Esophagus squamous epithelium (tissue), 5 donors: Measurements from ENCODE around the gene PCAT7. TPM values are rescaled to one million over a fixed set of nuclear protein-coding genes. Genes with fewer than 3 reads are reported as not detected.
A peak's percentile ranks its signal among the peaks of the same experiment; 100 is the strongest.

Source experiments
- DNase-seq: peaks from one replicate; lab custom pipeline; 2025; lab: John Stamatoyannopoulos, UW
- H3K27ac ChIP-seq, 4 donors: fragments of 200-600 bp; sonication (generic); one replicate each; pipeline ENCODE4 v1.5.1; 2016 to 2019; ENCODE audit warnings: mild to moderate bottlenecking in 1 of 4
- H3K27me3 ChIP-seq, 4 donors: fragments of 200-600 bp; sonication (generic); 1 replicate in 3 of 4; 2 replicates in 1 of 4; pipeline versions ENCODE4 v1.5.1 to v1.6.0; 2017 to 2021; ENCODE audit warnings: antibody characterized with exemption in 1 of 4
- H3K36me3 ChIP-seq, 3 donors: fragments of 200-600 bp; sonication (generic); one replicate each; pipeline ENCODE4 v1.5.1; 2016 to 2019
- H3K4me1 ChIP-seq, 3 donors: fragments of 200-600 bp; sonication (generic); one replicate each; pipeline ENCODE4 v1.5.1; 2017 to 2019
- H3K4me3 ChIP-seq, 4 donors: fragments of 200-600 bp; sonication (generic); 1 replicate in 3 of 4; 2 replicates in 1 of 4; pipeline ENCODE4 v1.5.1; 2016 to 2019; ENCODE audit warnings: mild to moderate bottlenecking in 2 of 4, moderate library complexity in 1 of 4
- H3K9me3 ChIP-seq, 3 donors: fragments of 200-600 bp; sonication (generic); one replicate each; pipeline ENCODE4 v1.5.1; 2016 to 2019
- POLR2A ChIP-seq, 4 donors: fragments of 450-650 bp; IDR thresholded peaks; one replicate each; pipeline ENCODE4 v1.6.1; 2017; ENCODE audit warnings: antibody characterized with exemption in 4 of 4, mild to moderate bottlenecking in 4 of 4, moderate library complexity in 3 of 4
- WGBS, 2 donors: methylation state at CpG; one replicate each; pipeline ENCODE4 v1.1.5; 2018; 5-methylcytosine and 5-hydroxymethylcytosine counted together
- intact Hi-C: fragments of 100-400 bp; cut with DNase I; formaldehyde crosslinking; loops from one replicate; pipeline ENCODE4 v1.15.0; 2022
- total RNA-seq, 4 donors: library from RNA; depleted of rRNA; stranded (reverse); fragments of >200 nt; gene quantifications; one replicate each; pipeline ENCODE4 v1.1.0, GENCODE V29; 2016
- TF ChIP-seq, protein P1 (sequence below), 6 experiments: fragments of 450-650 bp in 4 of 6; fragments of 200-600 bp in 2 of 6; sonication (generic) in 2 of 6; IDR thresholded peaks; one replicate each; pipeline ENCODE4 v1.5.1; 2016 to 2019; ENCODE audit warnings: antibody characterized with exemption in 6 of 6, mild to moderate bottlenecking in 4 of 6, moderate library complexity in 4 of 6
- donor health status: DM: yes; HTN: yes; CAD: no.

PCAT7 gene
- total RNA-seq, 4 donors from 2014 or later: not detected

DNA sequence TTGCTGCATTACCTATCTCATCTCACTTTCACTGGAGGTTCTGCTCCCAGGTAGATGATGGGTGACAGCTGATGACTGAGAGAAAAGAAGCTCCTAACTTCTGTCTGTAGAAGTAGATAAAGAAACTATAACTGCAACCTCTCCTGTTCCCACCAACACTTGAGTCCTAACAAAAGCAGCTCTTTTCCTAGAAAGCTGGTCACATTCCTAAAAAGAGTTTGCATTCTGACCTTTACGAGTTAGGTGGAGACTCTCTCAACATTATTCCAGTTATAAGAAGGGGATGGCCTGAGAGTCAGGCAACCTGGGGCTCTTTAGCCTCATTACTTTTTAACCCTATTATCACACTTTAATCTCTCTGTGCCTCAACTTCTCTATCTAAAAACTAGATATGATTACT is 8.9 kb upstream of the PCAT7 start:
- DNase-seq: no peak
- 65 to 75% methylated on average over 1 of the region's 1 CpG for WGBS, 2 donors
- intact Hi-C loops: no loop called here

DNA sequence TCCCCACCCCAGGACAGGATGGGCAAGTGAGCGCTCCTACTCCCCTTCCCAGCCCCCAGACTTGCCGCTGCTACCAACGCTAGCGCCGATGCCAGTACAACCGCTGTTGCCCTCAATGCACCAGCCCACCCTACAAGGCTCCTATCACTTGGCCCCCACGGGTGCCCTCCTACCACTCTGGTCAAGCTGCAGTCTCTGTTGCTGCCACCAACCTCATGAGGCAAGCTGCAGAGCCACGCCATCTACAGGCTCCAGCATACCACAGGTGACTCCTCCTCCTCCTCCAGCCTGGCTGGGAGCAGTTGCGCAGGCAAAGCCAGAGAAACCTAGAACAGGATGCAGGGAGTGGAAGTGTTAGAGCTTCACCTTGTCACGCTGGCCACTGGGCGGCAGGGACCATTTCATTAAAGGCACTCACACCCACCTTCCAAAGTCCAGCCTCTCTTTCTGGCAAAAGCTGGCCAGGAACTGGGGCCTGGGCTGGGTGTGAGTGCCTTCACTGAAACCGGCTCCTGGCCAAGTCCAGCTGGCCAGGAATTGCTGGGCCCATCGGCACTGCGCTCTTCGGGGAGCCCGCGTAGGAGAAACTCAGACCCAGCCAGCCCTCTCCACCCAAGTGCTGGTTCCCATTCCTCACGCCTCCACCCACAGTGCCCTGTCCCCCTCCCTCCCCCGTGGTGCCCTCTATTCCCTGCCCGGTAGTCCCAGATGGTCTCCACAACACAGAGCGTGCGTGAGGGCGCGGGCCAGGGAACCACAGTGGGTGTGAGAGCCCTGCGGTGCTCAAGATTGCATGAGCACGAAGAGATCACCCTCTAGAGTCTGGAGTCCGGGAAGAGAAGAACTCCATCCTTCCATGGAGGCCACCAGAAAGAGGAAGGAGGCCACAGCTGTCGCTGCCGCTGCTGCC is 1.6 kb upstream of the PCAT7 start:
- 90 to 92% methylated on average over 11 to 12 of the region's 29 CpGs for WGBS, 2 donors
- H3K4me3 ChIP-seq: no peak overlapping the region
- H3K4me1 ChIP-seq: no peaks in the 10 kb centered on the region
- intact Hi-C loops: no loop called here
- H3K27ac ChIP-seq: no peak overlapping the region
- H3K9me3 ChIP-seq: no peaks in the 10 kb centered on the region
- DNase-seq: no peak
- TF ChIP-seq POLR2A (IDR thresholded peaks at IDR 0.05): no peak
- TF ChIP-seq, protein P1, sequence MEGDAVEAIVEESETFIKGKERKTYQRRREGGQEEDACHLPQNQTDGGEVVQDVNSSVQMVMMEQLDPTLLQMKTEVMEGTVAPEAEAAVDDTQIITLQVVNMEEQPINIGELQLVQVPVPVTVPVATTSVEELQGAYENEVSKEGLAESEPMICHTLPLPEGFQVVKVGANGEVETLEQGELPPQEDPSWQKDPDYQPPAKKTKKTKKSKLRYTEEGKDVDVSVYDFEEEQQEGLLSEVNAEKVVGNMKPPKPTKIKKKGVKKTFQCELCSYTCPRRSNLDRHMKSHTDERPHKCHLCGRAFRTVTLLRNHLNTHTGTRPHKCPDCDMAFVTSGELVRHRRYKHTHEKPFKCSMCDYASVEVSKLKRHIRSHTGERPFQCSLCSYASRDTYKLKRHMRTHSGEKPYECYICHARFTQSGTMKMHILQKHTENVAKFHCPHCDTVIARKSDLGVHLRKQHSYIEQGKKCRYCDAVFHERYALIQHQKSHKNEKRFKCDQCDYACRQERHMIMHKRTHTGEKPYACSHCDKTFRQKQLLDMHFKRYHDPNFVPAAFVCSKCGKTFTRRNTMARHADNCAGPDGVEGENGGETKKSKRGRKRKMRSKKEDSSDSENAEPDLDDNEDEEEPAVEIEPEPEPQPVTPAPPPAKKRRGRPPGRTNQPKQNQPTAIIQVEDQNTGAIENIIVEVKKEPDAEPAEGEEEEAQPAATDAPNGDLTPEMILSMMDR (IDR thresholded peaks at IDR 0.05): peak in 1 of 6 experiments; percentile 10
- no peaks in the 10 kb centered on the region for H3K36me3 ChIP-seq
- H3K27me3 ChIP-seq: peaks cover 0 to 5% (median 0%) of the 10 kb centered on the region in 4 donors

More for the DNA sequence above, 8.9 kb upstream of the PCAT7 start:
- H3K36me3 ChIP-seq: no peaks in the 10 kb centered on the region
- H3K27me3 ChIP-seq: no peaks in the 10 kb centered on the region
- TF ChIP-seq POLR2A (IDR thresholded peaks at IDR 0.05): no peak
- TF ChIP-seq, protein P1 (IDR thresholded peaks at IDR 0.05): no peak
- no peak overlapping the region for H3K27ac ChIP-seq
- H3K4me1 ChIP-seq: no peaks in the 10 kb centered on the region
- H3K9me3 ChIP-seq: no peaks in the 10 kb centered on the region
- H3K4me3 ChIP-seq: no peak overlapping the region

DNA sequence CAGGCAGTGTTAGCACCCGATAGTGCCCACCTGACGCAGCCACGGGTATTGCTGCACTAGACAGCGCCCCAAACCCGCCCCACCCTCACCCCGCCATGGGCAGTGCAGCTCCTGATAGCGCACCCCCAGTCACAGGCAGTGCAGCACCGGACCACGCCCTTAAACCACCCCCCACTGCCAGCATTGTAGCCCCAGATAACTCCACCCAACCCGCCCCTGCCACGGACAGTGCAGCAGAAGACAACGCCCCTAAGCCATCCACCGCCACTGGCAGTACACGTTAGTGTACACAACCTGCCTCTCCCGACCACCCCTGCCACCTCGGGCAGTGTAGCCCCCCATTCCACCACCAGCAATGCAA is 825 bp upstream of the PCAT7 start:
- intact Hi-C loops: no loop called here
- 54 to 65% methylated on average over 3 to 5 of the region's 16 CpGs for WGBS, 2 donors
- Histone ChIP-seq H3K9me3 (no peaks in the 10 kb centered on the region), H3K27me3 (peaks cover 0 to 5% (median 0%) of the 10 kb centered on the region in 4 donors), H3K27ac (no peak overlapping the region), H3K36me3 (no peaks in the 10 kb centered on the region), H3K4me1 (no peaks in the 10 kb centered on the region), H3K4me3 (no peak overlapping the region)
- TF ChIP-seq, protein P1 (IDR thresholded peaks at IDR 0.05): no peak
- no peak for TF ChIP-seq POLR2A (IDR thresholded peaks at IDR 0.05)
- DNase-seq: no peak

DNA sequence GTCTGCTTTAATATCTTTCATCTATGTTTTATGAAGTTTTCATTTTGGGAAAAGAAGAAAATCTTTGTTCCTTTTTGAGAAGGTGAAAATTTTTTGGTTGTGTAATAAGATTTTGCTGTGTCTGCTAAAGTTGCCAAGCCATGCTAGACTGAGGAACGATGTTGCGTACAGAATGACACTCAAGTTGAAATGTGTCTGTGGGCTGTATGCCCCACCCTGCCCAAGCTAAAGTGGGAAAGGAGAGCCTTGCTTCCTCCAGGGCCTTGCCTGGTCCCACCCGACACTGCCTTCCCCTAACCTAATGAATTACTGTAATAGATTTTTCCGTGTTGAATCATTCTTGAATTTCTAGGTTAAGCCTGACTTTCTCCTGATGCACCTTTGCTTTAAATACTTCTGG is 2.5 kb downstream of the PCAT7 start:
- no peaks in the 10 kb centered on the region for H3K9me3 ChIP-seq
- intact Hi-C loops: no loop called here
- H3K4me3 ChIP-seq: no peak overlapping the region
- peaks cover 0 to 5% (median 0%) of the 10 kb centered on the region in 4 donors for H3K27me3 ChIP-seq
- H3K27ac ChIP-seq: no peak overlapping the region
- 73 to 77% methylated on average over 4 of the region's 4 CpGs for WGBS, 2 donors
- no peak for DNase-seq
- no peaks in the 10 kb centered on the region for H3K4me1 ChIP-seq
- TF ChIP-seq, protein P1 (IDR thresholded peaks at IDR 0.05): no peak
- no peak for TF ChIP-seq POLR2A (IDR thresholded peaks at IDR 0.05)
- no peaks in the 10 kb centered on the region for H3K36me3 ChIP-seq

DNA sequence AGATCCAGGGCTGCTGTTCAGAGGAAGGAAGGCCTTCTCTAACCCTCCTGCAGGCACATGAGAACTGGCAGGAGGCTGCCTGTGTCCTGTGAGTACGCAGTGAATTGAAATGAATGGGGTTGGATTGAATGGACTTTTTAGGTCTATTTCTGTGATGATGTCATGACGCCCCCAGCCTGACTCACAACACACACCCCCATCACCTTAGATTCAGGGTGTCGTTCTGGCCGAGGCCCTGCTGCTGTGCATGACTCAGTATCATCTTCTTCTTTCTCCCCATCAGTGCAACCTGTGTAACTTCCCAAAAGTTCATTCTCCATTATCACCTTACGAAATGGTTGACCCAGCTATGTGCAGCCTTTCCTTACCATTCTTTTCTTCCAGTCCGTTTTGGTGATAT is 5.4 kb downstream of the PCAT7 start:
- H3K9me3 ChIP-seq: no peaks in the 10 kb centered on the region
- no peak overlapping the region for H3K4me3 ChIP-seq
- H3K4me1 ChIP-seq: no peaks in the 10 kb centered on the region
- 69 to 80% methylated on average over 6 of the region's 6 CpGs for WGBS, 2 donors
- intact Hi-C loops: no loop called here
- TF ChIP-seq POLR2A (IDR thresholded peaks at IDR 0.05): no peak
- TF ChIP-seq, protein P1 (IDR thresholded peaks at IDR 0.05): no peak
- no peak for DNase-seq
- no peaks in the 10 kb centered on the region for H3K27me3 ChIP-seq
- no peak overlapping the region for H3K27ac ChIP-seq
- H3K36me3 ChIP-seq: no peaks in the 10 kb centered on the region
